HepG2 (cell line): Measurements from ENCODE around the gene FRMD8. TPM values are rescaled to one million over a fixed set of nuclear protein-coding genes. Genes with fewer than 3 reads are reported as not detected.

Experiments used
- AFF4 ChIP-seq: sonication (generic); formaldehyde crosslinking; IDR thresholded peaks from 2 replicates; pipeline ENCODE4 v1.4.0; 2020; ENCODE audit warnings: missing genetic modification reagents
- CBX1 ChIP-seq: IDR thresholded peaks from one replicate; pipeline ENCODE4 v1.6.1; 2016; ENCODE audit warnings: antibody characterized with exemption, low read depth
- CBX2 ChIP-seq, 2 experiments: fragments of 200-600 bp in 1 of 2; sonication (generic); formaldehyde crosslinking in 1 of 2; IDR thresholded peaks; 2 replicates each; pipeline versions ENCODE4 v1.7.0 to v1.8.1; 2018 to 2022; ENCODE audit warnings: low read depth in 2 of 2, low read length in 1 of 2, mild to moderate bottlenecking in 1 of 2, missing genetic modification reagents in 1 of 2
- CEBPB ChIP-seq: IDR thresholded peaks from 2 replicates; pipeline ENCODE4 v1.6.1; 2011; ENCODE audit warnings: low read depth, low read length, improper control_type of control experiment, borderline replicate concordance
- DMAP1 ChIP-seq: IDR thresholded peaks from 2 replicates; pipeline ENCODE4 v1.6.1; 2016
- ELF4 ChIP-seq: sonication (generic); formaldehyde crosslinking; IDR thresholded peaks from 2 replicates; pipeline ENCODE4 v1.5.0; 2020; ENCODE audit warnings: missing genetic modification reagents, mild to moderate bottlenecking, moderate library complexity, borderline replicate concordance
- KLF11 ChIP-seq: IDR thresholded peaks from 2 replicates; pipeline ENCODE4 v1.6.1; 2016; ENCODE audit warnings: missing compliant biosample characterization
- KLF12 ChIP-seq: sonication (generic); formaldehyde crosslinking; IDR thresholded peaks from 2 replicates; pipeline ENCODE4 v1.4.0; 2020; ENCODE audit warnings: missing genetic modification reagents, borderline replicate concordance
- LCORL ChIP-seq, 2 experiments: fragments of 450-650 bp in 1 of 2; sonication (generic) in 1 of 2; formaldehyde crosslinking in 1 of 2; IDR thresholded peaks; 2 replicates each; pipeline versions ENCODE4 v1.5.0 to v1.6.1; 2017 to 2020; ENCODE audit warnings: antibody characterized with exemption in 1 of 2, missing genetic modification reagents in 1 of 2
- NR0B2 ChIP-seq: sonication (generic); formaldehyde crosslinking; IDR thresholded peaks from 2 replicates; pipeline ENCODE4 v1.4.0; 2020; ENCODE audit warnings: mild to moderate bottlenecking, missing genetic modification reagents
- PLRG1 ChIP-seq: fragments of 450-650 bp; conservative IDR thresholded peaks from 2 replicates; pipeline ENCODE4 v1.6.1; 2016
- RAD21 ChIP-seq: fragments of 450-650 bp; formaldehyde crosslinking; IDR thresholded peaks from 2 replicates; pipeline ENCODE4 v1.5.0; 2020; ENCODE audit warnings: mild to moderate bottlenecking
- SNAPC4 ChIP-seq: sonication (generic); formaldehyde crosslinking; IDR thresholded peaks from 2 replicates; pipeline ENCODE4 v1.4.0; 2020; ENCODE audit warnings: mild to moderate bottlenecking, missing genetic modification reagents
- SRSF9 ChIP-seq: fragments of 200-400 bp; formaldehyde crosslinking; IDR thresholded peaks from 2 replicates; pipeline ENCODE4 v1.6.1; 2018; ENCODE audit warnings: borderline replicate concordance, mild to moderate bottlenecking, low read depth, low read length; ENCODE audit not compliant: insufficient read depth, poor library complexity, severe bottlenecking
- ZFP62 ChIP-seq: sonication (generic); formaldehyde crosslinking; IDR thresholded peaks from 2 replicates; pipeline ENCODE4 v1.4.0; 2020; ENCODE audit warnings: missing genetic modification reagents
- ZNF383 ChIP-seq: sonication (generic); formaldehyde crosslinking; IDR thresholded peaks from 2 replicates; pipeline ENCODE4 v1.4.0; 2020; ENCODE audit warnings: missing genetic modification reagents, mild to moderate bottlenecking, borderline replicate concordance
- ZNF567 ChIP-seq: sonication (generic); formaldehyde crosslinking; IDR thresholded peaks from 2 replicates; pipeline ENCODE4 v1.8.1; 2023; ENCODE audit warnings: mild to moderate bottlenecking, missing genetic modification reagents, borderline replicate concordance
- ZNF644 ChIP-seq: IDR thresholded peaks from 2 replicates; pipeline ENCODE4 v1.6.1; 2016; ENCODE audit warnings: low read depth
- ZNF775 ChIP-seq: sonication (generic); formaldehyde crosslinking; IDR thresholded peaks from 2 replicates; pipeline ENCODE4 v1.4.0; 2020; ENCODE audit warnings: missing genetic modification reagents, mild to moderate bottlenecking, moderate library complexity, borderline replicate concordance
- ZSCAN9 ChIP-seq: IDR thresholded peaks from 2 replicates; pipeline ENCODE4 v1.6.1; 2016; ENCODE audit warnings: borderline replicate concordance
- polyA plus RNA-seq, 8 experiments: library from polyadenylated mRNA; depleted of rRNA in 3 of 8; stranded (reverse) in 7 of 8; unstranded in 1 of 8; fragments of >200 nt; fragmentation: Illumina TruSeq in 4 of 8; extraction: Trizol in 4 of 8; gene quantifications; 2 replicates each; pipeline versions ENCODE4 v1.2.1 to v1.2.3, GENCODE V29; 2011 to 2016; ENCODE audit warnings: low read depth in 4 of 8, missing spikeins in 1 of 8, mixed read lengths in 1 of 8; ENCODE audit not compliant: insufficient read depth in 1 of 8
- total RNA-seq, 5 experiments: library from RNA; depleted of rRNA; stranded (reverse); fragments of >200 nt; fragmentation: Illumina TruSeq; extraction: Trizol; gene quantifications; 2 replicates each; pipeline ENCODE4 v1.2.3, GENCODE V29; 2016; ENCODE audit warnings: low read depth in 1 of 5

FRMD8 gene
- total and polyA plus RNA-seq, 2 of the 13 experiments (the other 11 are each of a cell fraction or from before 2014, with no cell fraction given), result 5.8 to 20.6 TPM

- TF ChIP-seq KLF11 (CRISPR knock-in tag), result no peak
- TF ChIP-seq DMAP1 (CRISPR knock-in tag), result peak; percentile 90
- no peak for TF ChIP-seq ELF4 (CRISPR knock-in tag)
- TF ChIP-seq CEBPB, result no peak
- no peak for TF ChIP-seq ZFP62 (CRISPR knock-in tag)
- peak; percentile 14; the same call in 1 of the 2 replicates for TF ChIP-seq KLF12 (CRISPR knock-in tag)
- no peak for TF ChIP-seq ZNF644 (CRISPR knock-in tag)
- TF ChIP-seq RAD21 (CRISPR knock-in tag), result peak; percentile 42; the same call in 1 of the 2 replicates
- TF ChIP-seq ZNF567 (CRISPR knock-in tag), result no peak
- TF ChIP-seq PLRG1, result no peak
- no peak for TF ChIP-seq NR0B2
- TF ChIP-seq LCORL (IDR thresholded peaks at IDR 0.05), result no peak
- no peak for TF ChIP-seq LCORL (CRISPR knock-in tag; IDR thresholded peaks at IDR 0.05)
- TF ChIP-seq ZNF383, result no peak
- TF ChIP-seq SRSF9, result no peak
- 0 out of 2 replicates have a peak, but pooled peaks have one; percentile 31 for TF ChIP-seq SNAPC4 (CRISPR knock-in tag)
- TF ChIP-seq CBX2 (IDR thresholded peaks at IDR 0.05; ENCODE audit: low read depth, low read length), result no peak
- no peak for TF ChIP-seq CBX2 (CRISPR knock-in tag; IDR thresholded peaks at IDR 0.05; ENCODE audit: low read depth)
- TF ChIP-seq CBX1, result no peak
- no peak for TF ChIP-seq ZNF775
- TF ChIP-seq ZSCAN9 (CRISPR knock-in tag), result no peak
- TF ChIP-seq AFF4 (CRISPR knock-in tag), result peak; percentile 89; the same call in 1 of the 2 replicates
Observed at GRCh38 chr11:65421794-65422632, 35.6 kb downstream of the FRMD8 start (continued).
